PFSK-1 (cell line): Measurements from ENCODE around the gene MGAT5.

Experiments
- FOXP2 ChIP-seq: optimal IDR thresholded peaks from 2 replicates; pipeline ENCODE3; 2011; ENCODE audit warnings: borderline replicate concordance, control low read depth, inconsistent platforms; ENCODE audit not compliant: insufficient read depth; ENCODE audit errors: extremely low read length, extremely low read depth
- POLR2AphosphoS5 ChIP-seq: IDR thresholded peaks from 2 replicates; pipeline ENCODE4 v1.6.1; 2012; ENCODE audit warnings: low read depth, mild to moderate bottlenecking, control low read depth, low read length, moderate library complexity
- REST ChIP-seq, 2 experiments: IDR thresholded peaks; 2 replicates each; pipeline versions ENCODE4 v1.6.1 to v1.8.0; 2011 to 2012; ENCODE audit warnings: low read depth in 2 of 2, low read length in 2 of 2, control low read depth in 1 of 2, inconsistent platforms in 1 of 2, mild to moderate bottlenecking in 1 of 2, moderate library complexity in 1 of 2; ENCODE audit not compliant: insufficient read depth in 1 of 2
- SIN3A ChIP-seq: IDR thresholded peaks from 2 replicates; pipeline ENCODE4 v1.6.1; 2012; ENCODE audit warnings: mild to moderate bottlenecking, low read length, moderate library complexity, borderline replicate concordance; ENCODE audit not compliant: insufficient read depth
- TAF1 ChIP-seq: IDR thresholded peaks from 2 replicates; pipeline ENCODE4 v1.6.1; 2012; ENCODE audit warnings: low read length, control low read depth, borderline replicate concordance; ENCODE audit not compliant: insufficient read depth

The MGAT5 gene

GRCh38 chr2:134379722-134380121, 125.8 kb downstream of the MGAT5 start:
- TF ChIP-seq SIN3A = no peak
- no peak for TF ChIP-seq FOXP2
- TF ChIP-seq REST (IDR thresholded peaks at IDR 0.05; ENCODE audit: insufficient read depth in 1 of 2, low read depth in 2 of 2, low read length in 2 of 2) = no peak
- no peak for TF ChIP-seq TAF1

GRCh38 chr2:134381141-134381540, 127.3 kb downstream of the MGAT5 start:
- TF ChIP-seq REST (IDR thresholded peaks at IDR 0.05; ENCODE audit: insufficient read depth in 1 of 2, low read depth in 2 of 2, low read length in 2 of 2) = no peak
- TF ChIP-seq TAF1 = no peak
- no peak for TF ChIP-seq POLR2AphosphoS5
- no peak for TF ChIP-seq FOXP2
- no peak for TF ChIP-seq SIN3A

- no peak for TF ChIP-seq TAF1
- no peak for TF ChIP-seq REST (IDR thresholded peaks at IDR 0.05; ENCODE audit: insufficient read depth in 1 of 2, low read depth in 2 of 2, low read length in 2 of 2)
- TF ChIP-seq SIN3A = no peak
- TF ChIP-seq FOXP2 = no peak
- no peak for TF ChIP-seq POLR2AphosphoS5
These were observed 130.3 kb downstream of the MGAT5 start for GRCh38 chr2:134384131-134384530.

GRCh38 chr2:134385195-134385594, 131.3 kb downstream of the MGAT5 start:
- TF ChIP-seq SIN3A = no peak
- no peak for TF ChIP-seq POLR2AphosphoS5
- no peak for TF ChIP-seq FOXP2
- TF ChIP-seq REST (IDR thresholded peaks at IDR 0.05; ENCODE audit: insufficient read depth in 1 of 2, low read depth in 2 of 2, low read length in 2 of 2) = no peak
- TF ChIP-seq TAF1 = no peak

GRCh38 chr2:134386310-134386709, 132.4 kb downstream of the MGAT5 start:
- TF ChIP-seq FOXP2 = no peak
